ENCODE results near the gene PIK3R3. TPM values are rescaled to one million over a fixed set of nuclear protein-coding genes. Genes with fewer than 3 reads are reported as not detected.

Gene PIK3R3
- total and polyA plus RNA-seq, 9 of the 15 experiments (the other 6 are each of a cell fraction or from before 2014, with no cell fraction given) = 1.4 to 7.7 (median 4.6) TPM

- POLR2A ChIA-PET = interaction anchor here (0.8 to 1.0 kb wide), 2 partner anchors 25 to 1322 kb away, joined by 3 to 4 read pairs; no protein-coding TSS in a partner anchor
- intact Hi-C loops (cut with micrococcal nuclease) = no loop called here
- no peak overlapping the region for H3K4me2 ChIP-seq (ENCODE audit: insufficient read depth, low read length)
- 80% methylated on average over 5 of the region's 5 CpGs for WGBS (ENCODE audit: insufficient coverage, low coverage, missing lambda C conversion rate)
- no peak overlapping the region for H3K27ac ChIP-seq (ENCODE audit: extremely low read depth, low read depth, low read length)
- peaks cover 0 to 6% of the 10 kb centered on the region in 2 experiments; a peak in 3 of 5 replicates for H3K4me1 ChIP-seq (replicated peaks in 1 of 2; ENCODE audit: control insufficient read depth in 2 of 2, insufficient read depth in 2 of 2, low read length in 2 of 2)
- no peaks in the 10 kb centered on the region for H4K20me1 ChIP-seq (replicated peaks; ENCODE audit: control insufficient read depth, insufficient read depth, low read length)
- TF ChIP-seq HIVEP1 (CRISPR knock-in tag; IDR thresholded peaks at IDR 0.05) (no peak), ZNF121 (CRISPR knock-in tag; conservative IDR thresholded peaks at IDR 0.05) (peak; percentile 87), NR4A1 (CRISPR knock-in tag; IDR thresholded peaks at IDR 0.05) (no peak), NR4A1 (tag; IDR thresholded peaks at IDR 0.05) (no peak)
- no peak overlapping the region for H3K4me3 ChIP-seq
- no peak for DNase-seq (ENCODE audit: extremely low read depth in 1 of 4, low spot score in 3 of 4)
- no peak for FAIRE-seq
- peaks cover 2% of the 10 kb centered on the region; the same call in 1 of the 3 replicates for H3K36me3 ChIP-seq (ENCODE audit: control insufficient read depth, insufficient read depth, low read length)
- ATAC-seq = no peak
- in situ Hi-C loops (cut with MboI) = no loop called here
- H3K79me2 ChIP-seq (ENCODE audit: control insufficient read depth, insufficient read depth, low read length) = no peaks in the 10 kb centered on the region
- no peak overlapping the region for H3K9ac ChIP-seq (ENCODE audit: insufficient read depth in 1 of 2, low read depth in 2 of 2, low read length in 2 of 2)
- H3K9me3 ChIP-seq (replicated peaks; ENCODE audit: control insufficient read depth, insufficient read depth, low read depth, low read length) = no peaks in the 10 kb centered on the region
- no peaks in the 10 kb centered on the region for H3K9me1 ChIP-seq (ENCODE audit: control insufficient read depth, insufficient read depth, low read length)
- BruUV-seq (replicated peaks) = no TSS peak
- CTCF ChIA-PET (ENCODE audit: low intra/inter-chr PET ratio) = no interaction called here
- no peaks in the 10 kb centered on the region for H3K27me3 ChIP-seq (ENCODE audit: control insufficient read depth in 2 of 2, insufficient read depth in 2 of 2, low read length in 2 of 2)
- no peak overlapping the region for H2AFZ ChIP-seq (ENCODE audit: low read depth, low read length)
Observed at GRCh38 chr1:46044116-46044515, 88.3 kb downstream of the PIK3R3 start.

GRCh38 chr1:46043458-46044017, 88.9 kb downstream of the PIK3R3 start:
- DNase-seq (ENCODE audit: extremely low read depth in 1 of 4, low spot score in 3 of 4) (no peak), FAIRE-seq (no peak), ATAC-seq (no peak)
- TF ChIP-seq NR2C2 (CRISPR knock-in tag; IDR thresholded peaks at IDR 0.05) = no peak
- TF ChIP-seq NR2C2 (tag; IDR thresholded peaks at IDR 0.05) = no peak
- TF ChIP-seq NONO (IDR thresholded peaks at IDR 0.05; ENCODE audit: low read depth in 2 of 2, low read length in 1 of 2) = no peak
- no peak for TF ChIP-seq FIP1L1 (IDR thresholded peaks at IDR 0.05; ENCODE audit: low read depth, low read length, poor library complexity, severe bottlenecking)
- no peak for TF ChIP-seq ZNF277 (CRISPR knock-in tag; IDR thresholded peaks at IDR 0.05; ENCODE audit: borderline replicate concordance)
- no peak for TF ChIP-seq ZNF143 (CRISPR knock-in tag; IDR thresholded peaks at IDR 0.05)
- TF ChIP-seq CREM (IDR thresholded peaks at IDR 0.05; ENCODE audit: low read depth) = no peak
- TF ChIP-seq SPI1 (IDR thresholded peaks at IDR 0.05; ENCODE audit: borderline replicate concordance, low read depth, low read length) = peak; percentile 88
- TF ChIP-seq BRD9 (IDR thresholded peaks at IDR 0.05; ENCODE audit: low read depth, partially characterized antibody) = no peak
- no peak for TF ChIP-seq NFE2 (IDR thresholded peaks at IDR 0.05; ENCODE audit: low read depth)
- Histone ChIP-seq H3K4me2 (ENCODE audit: insufficient read depth, low read length) (no peak overlapping the region), H3K9me3 (replicated peaks; ENCODE audit: control insufficient read depth, insufficient read depth, low read depth, low read length) (no peaks in the 10 kb centered on the region), H4K20me1 (replicated peaks; ENCODE audit: control insufficient read depth, insufficient read depth, low read length) (no peaks in the 10 kb centered on the region), H3K79me2 (ENCODE audit: control insufficient read depth, insufficient read depth, low read length) (no peaks in the 10 kb centered on the region), H3K36me3 (ENCODE audit: control insufficient read depth, insufficient read depth, low read length) (peaks cover 2% of the 10 kb centered on the region; the same call in 1 of the 3 replicates), H3K9me1 (ENCODE audit: control insufficient read depth, insufficient read depth, low read length) (no peaks in the 10 kb centered on the region), H3K9ac (ENCODE audit: insufficient read depth in 1 of 2, low read depth in 2 of 2, low read length in 2 of 2) (no peak overlapping the region), H3K4me3 (no peak overlapping the region), H3K27me3 (ENCODE audit: control insufficient read depth in 2 of 2, insufficient read depth in 2 of 2, low read length in 2 of 2) (no peaks in the 10 kb centered on the region), H2AFZ (ENCODE audit: low read depth, low read length) (no peak overlapping the region), H3K4me1 (replicated peaks in 1 of 2; ENCODE audit: control insufficient read depth in 2 of 2, insufficient read depth in 2 of 2, low read length in 2 of 2) (peaks cover 0 to 6% of the 10 kb centered on the region in 2 experiments; a peak in 3 of 5 replicates), H3K27ac (ENCODE audit: extremely low read depth, low read depth, low read length) (no peak overlapping the region)
- ChIA-PET CTCF (ENCODE audit: low intra/inter-chr PET ratio) (interaction anchor here (1.2 kb wide), 1 partner anchor 137 kb away, joined by 3 read pairs; no protein-coding TSS in a partner anchor), POLR2A (interaction anchor here (0.8 to 1.4 kb wide), 3 partner anchors 10 to 1322 kb away, joined by 3 to 4 read pairs (median 4); no protein-coding TSS in a partner anchor)
- in situ Hi-C loops (cut with MboI) = no loop called here
- intact Hi-C loops (cut with micrococcal nuclease) = no loop called here
- no TSS peak for BruUV-seq (replicated peaks)
- 68% methylated on average over 11 of the region's 11 CpGs for WGBS (ENCODE audit: insufficient coverage, low coverage, missing lambda C conversion rate)

Measured in K562 (cell line).